ENCODE measurements around the gene RGS6. TPM values are rescaled to one million over a fixed set of nuclear protein-coding genes. Genes with fewer than 3 reads are reported as not detected.

RGS6 gene
- total and polyA plus RNA-seq, 2 of the 4 experiments (the other 2 are of a cell fraction): not detected

- H3K14ac ChIP-seq (replicated peaks; ENCODE audit: low read depth, low read length): no peak overlapping the region
- no peak overlapping the region for H3K9ac ChIP-seq (ENCODE audit: low read depth, low read length)
- H3K4me2 ChIP-seq (ENCODE audit: low read depth, low read length): peak overlapping the region; percentile 81
- H2BK5ac ChIP-seq (ENCODE audit: low read depth, low read length, poor library complexity, severe bottlenecking): no peak overlapping the region
- POLR2A ChIA-PET (ENCODE audit: unreplicated experiment): no interaction called here
- no peaks in the 10 kb centered on the region for H3K36me3 ChIP-seq (ENCODE audit: control insufficient read depth, insufficient read depth, low read length)
- 8% methylated on average over 2 of the region's 5 CpGs; no CpG with 5 or more reads in 1 of the 2 experiments for WGBS, 2 experiments (ENCODE audit: extremely low coverage in 2 of 2, insufficient read length in 1 of 2)
- no peak overlapping the region for H2BK15ac ChIP-seq (ENCODE audit: low read depth, low read length)
- H2BK120ac ChIP-seq (ENCODE audit: low read depth, low read length): no peak overlapping the region
- peak overlapping the region; percentile 41; the same call in 1 of the 2 replicates for H3K4me3 ChIP-seq (ENCODE audit: insufficient read depth, low read depth, low read length)
- no peak overlapping the region for H4K8ac ChIP-seq (ENCODE audit: low read depth in 2 of 2, low read length in 2 of 2)
- H2AK9ac ChIP-seq (replicated peaks; ENCODE audit: low read depth, low read length, poor library complexity): no peak overlapping the region
- no peak overlapping the region for H4K5ac ChIP-seq (ENCODE audit: low read depth, low read length)
- H4K91ac ChIP-seq (ENCODE audit: insufficient read depth, low read depth, low read length): no peak overlapping the region
- CTCF ChIA-PET: no interaction called here
- dilution Hi-C loops (cut with HindIII; ENCODE audit: low sequenced_read_pairs, unreplicated experiment) (no loop called here), in situ Hi-C loops (cut with MboI; ENCODE audit: low sequenced_read_pairs) (no loop called here), intact Hi-C loops (cut with micrococcal nuclease) (no loop called here)
- H2AFZ ChIP-seq (replicated peaks; ENCODE audit: low read length, poor library complexity): no peak overlapping the region
- H3K23ac ChIP-seq (ENCODE audit: low read depth, low read length): no peak overlapping the region
- H3K18ac ChIP-seq (ENCODE audit: low read depth, low read length): no peak overlapping the region
- H3K27me3 ChIP-seq (ENCODE audit: control insufficient read depth, insufficient read depth, low read length): no peaks in the 10 kb centered on the region
- no peaks in the 10 kb centered on the region for H4K20me1 ChIP-seq (ENCODE audit: insufficient read depth, low read length)
- BruUV-seq (replicated peaks): no TSS peak
- TF ChIP-seq CHD1 (IDR thresholded peaks at IDR 0.05; ENCODE audit: low read depth, low read length) (no peak), RFX5 (IDR thresholded peaks at IDR 0.05; ENCODE audit: low read depth, low read length) (no peak), MXI1 (IDR thresholded peaks at IDR 0.05; ENCODE audit: borderline replicate concordance, low read depth, low read length) (no peak), BHLHE40 (IDR thresholded peaks at IDR 0.05; ENCODE audit: low read depth, low read length) (no peak), NFE2L2 (IDR thresholded peaks at IDR 0.05; ENCODE audit: low read depth, low read length) (no peak), USF2 (IDR thresholded peaks at IDR 0.05; ENCODE audit: low read depth, low read length) (no peak), MAFK (IDR thresholded peaks at IDR 0.05; ENCODE audit: low read depth, low read length) (no peak), RAD21 (IDR thresholded peaks at IDR 0.05; ENCODE audit: low read length) (no peak), MAZ (IDR thresholded peaks at IDR 0.05; ENCODE audit: borderline replicate concordance, low read depth, low read length) (no peak), CEBPB (IDR thresholded peaks at IDR 0.05; ENCODE audit: low read depth, low read length) (no peak), FOS (IDR thresholded peaks at IDR 0.05; ENCODE audit: low read depth, low read length) (no peak), SMC3 (IDR thresholded peaks at IDR 0.05; ENCODE audit: low read depth, low read length) (no peak), POLR2A (IDR thresholded peaks at IDR 0.05; ENCODE audit: low read depth, low read length) (no peak), RCOR1 (IDR thresholded peaks at IDR 0.05; ENCODE audit: insufficient replicate concordance, low read length) (no peak), ELK1 (IDR thresholded peaks at IDR 0.05; ENCODE audit: borderline replicate concordance, low read depth, low read length) (no peak)
- H3K56ac ChIP-seq (ENCODE audit: extremely low read depth, insufficient read depth, low read length): no peak overlapping the region
- DNase-seq (no peak), ATAC-seq (ENCODE audit: low read depth) (no peak; the same call in 1 of the 2 replicates)
- no peaks in the 10 kb centered on the region for H3K4me1 ChIP-seq (ENCODE audit: control insufficient read depth, insufficient read depth, low read length)
- H2AK5ac ChIP-seq (ENCODE audit: low read depth, low read length): no peak overlapping the region
- H3K27ac ChIP-seq (ENCODE audit: insufficient read depth, low read length): no peak overlapping the region
- H2BK20ac ChIP-seq (ENCODE audit: low read depth, low read length): no peak overlapping the region
- H3K4ac ChIP-seq (ENCODE audit: low read depth, low read length): no peak overlapping the region
- H3K79me1 ChIP-seq (ENCODE audit: low read depth in 1 of 2, low read length in 2 of 2): no peaks in the 10 kb centered on the region
- no peaks in the 10 kb centered on the region for H3K9me3 ChIP-seq (ENCODE audit: control insufficient read depth, insufficient read depth, low read length)
- H3K9me1 ChIP-seq (ENCODE audit: insufficient read depth, low read length): no peaks in the 10 kb centered on the region
Observed at GRCh38 chr14:72383865-72384264, 451.6 kb downstream of the RGS6 start.
